Activated CD4-positive, alpha-beta memory T cell treated with anti-CD3 and anti-CD28 coated beads, Interleukin-2, amount 10 ng/mL, durations not matched to agents 7 days and 5 days (primary cell): ENCODE measurements around the gene EIF4H. TPM values are rescaled to one million over a fixed set of nuclear protein-coding genes. Genes with fewer than 3 reads are reported as not detected.
A peak's percentile ranks its signal among the peaks of the same experiment; 100 is the strongest.
"Not testable (repeated sequence)": the region's sequence is repeated elsewhere in the genome, so short reads cannot be mapped to it uniquely, and the experiment has no call there.

Experiments used
- CTCF ChIA-PET: fragments of 350-600 bp; sonication (Branson Sonifier 250); formaldehyde crosslinking; loops from one replicate; lab custom pipeline; 2021; ENCODE audit warnings: antibody characterized with exemption, inconsistent platforms; lab: Charles Lee
- POLR2A ChIA-PET: fragments of 350-600 bp; sonication (Branson Sonifier 250); formaldehyde crosslinking; loops from one replicate; lab custom pipeline; 2021; ENCODE audit warnings: antibody characterized with exemption; lab: Charles Lee
- DNase-seq: peaks from one replicate; pipeline ENCODE4 v3.0.0-alpha.2; 2020
- H3K27ac Mint-ChIP-seq: one replicate; pipeline ENCODE4 v1.8.0; 2021; ENCODE audit warnings: mild to moderate bottlenecking, mixed read lengths
- H3K27me3 Mint-ChIP-seq: one replicate; pipeline ENCODE4 v1.8.0; 2021; ENCODE audit warnings: mixed read lengths
- H3K36me3 Mint-ChIP-seq: one replicate; pipeline ENCODE4 v1.8.0; 2021; ENCODE audit warnings: low read depth, mixed read lengths
- H3K4me1 Mint-ChIP-seq: one replicate; pipeline ENCODE4 v1.8.0; 2021; ENCODE audit warnings: mixed read lengths
- H3K4me3 Mint-ChIP-seq: one replicate; pipeline ENCODE4 v1.8.0; 2021; ENCODE audit warnings: mild to moderate bottlenecking, mixed read lengths
- H3K9me3 Mint-ChIP-seq: one replicate; pipeline ENCODE4 v1.8.0; 2021; ENCODE audit warnings: mixed read lengths
- total RNA-seq, 2 experiments: library from RNA; stranded (reverse); gene quantifications; one replicate each; pipeline ENCODE4 v1.2.3, GENCODE V29; 2021

Gene EIF4H
- total RNA-seq, 2 experiments from 2014 or later, result 295 to 320 TPM

- Mint-ChIP-seq H3K9me3 (no peaks in the 10 kb centered on the region), H3K4me3 (no peak overlapping the region), H3K36me3 (peaks cover 80% of the 10 kb centered on the region), H3K27me3 (no peaks in the 10 kb centered on the region), H3K27ac (no peak overlapping the region), H3K4me1 (no peaks in the 10 kb centered on the region)
- ChIA-PET CTCF (interaction anchor here (0.7 to 5.2 kb wide), 8 partner anchors 7 to 235 kb away, joined by 3 to 39 read pairs (median 4); no protein-coding TSS in a partner anchor), POLR2A (interaction anchor here (0.7 to 2.6 kb wide), 6 partner anchors 10 to 125 kb away, joined by 3 to 12 read pairs (median 4); partner anchors contain the start of gene EIF4H)
- no peak for DNase-seq
These were observed 18.9 kb downstream of the EIF4H start for GRCh38 chr7:74193054-74193453.

GRCh38 chr7:74193913-74194312, 19.8 kb downstream of the EIF4H start:
- POLR2A ChIA-PET, result interaction anchor here (1.3 to 2.6 kb wide), 4 partner anchors 10 to 126 kb away, joined by 4 to 12 read pairs (median 6); partner anchors contain the start of gene EIF4H
- Mint-ChIP-seq H3K4me1 (no peaks in the 10 kb centered on the region), H3K4me3 (no peak overlapping the region), H3K27me3 (no peaks in the 10 kb centered on the region), H3K36me3 (peaks cover 71% of the 10 kb centered on the region), H3K9me3 (no peaks in the 10 kb centered on the region), H3K27ac (no peak overlapping the region)
- CTCF ChIA-PET, result interaction anchor here (1.5 to 5.2 kb wide), 5 partner anchors 10 to 207 kb away, joined by 3 to 39 read pairs (median 5); no protein-coding TSS in a partner anchor
- no peak for DNase-seq

- ChIA-PET POLR2A (interaction anchor here (1.3 to 2.6 kb wide), 3 partner anchors 11 to 127 kb away, joined by 4 to 12 read pairs (median 4); partner anchors contain the start of gene EIF4H), CTCF (interaction anchor here (1.5 to 5.2 kb wide), 4 partner anchors 10 to 206 kb away, joined by 3 to 39 read pairs (median 6); no protein-coding TSS in a partner anchor)
- DNase-seq, result no peak
- Mint-ChIP-seq H3K27me3 (no peaks in the 10 kb centered on the region), H3K9me3 (no peaks in the 10 kb centered on the region), H3K27ac (no peak overlapping the region), H3K4me3 (no peak overlapping the region), H3K36me3 (peaks cover 66% of the 10 kb centered on the region), H3K4me1 (no peaks in the 10 kb centered on the region)
These were observed 20.5 kb downstream of the EIF4H start for GRCh38 chr7:74194686-74195085.

- Mint-ChIP-seq H3K27ac (peak overlapping the region; percentile 24), H3K36me3 (peaks cover 60% of the 10 kb centered on the region)
- not testable (repeated sequence) for H3K9me3 Mint-ChIP-seq, H3K4me1 Mint-ChIP-seq, DNase-seq, H3K27me3 Mint-ChIP-seq, H3K4me3 Mint-ChIP-seq
- ChIA-PET CTCF (interaction anchor here (1.9 to 5.2 kb wide), 2 partner anchors 10 to 128 kb away, joined by 6 to 39 read pairs; no protein-coding TSS in a partner anchor), POLR2A (interaction anchor here (2.6 kb wide), 1 partner anchor 21 kb away, joined by 12 read pairs; the partner anchor contains the start of gene EIF4H)
These were observed 21.1 kb downstream of the EIF4H start for GRCh38 chr7:74195139-74195860.

- H3K9me3 Mint-ChIP-seq, H3K27ac Mint-ChIP-seq, CTCF ChIA-PET, H3K4me3 Mint-ChIP-seq, POLR2A ChIA-PET, H3K4me1 Mint-ChIP-seq, DNase-seq, H3K27me3 Mint-ChIP-seq: not testable (repeated sequence)
- peaks cover 54% of the 10 kb centered on the region for H3K36me3 Mint-ChIP-seq
These were observed 22.0 kb downstream of the EIF4H start for GRCh38 chr7:74195968-74196654.

- DNase-seq, result no peak
- Mint-ChIP-seq H3K27ac (no peak overlapping the region), H3K9me3 (no peaks in the 10 kb centered on the region), H3K4me1 (peaks cover under 1% of the 10 kb centered on the region), H3K36me3 (peaks cover 43% of the 10 kb centered on the region), H3K27me3 (no peaks in the 10 kb centered on the region), H3K4me3 (no peak overlapping the region)
- POLR2A ChIA-PET, result interaction anchor here (1.0 kb wide), 1 partner anchor 9 kb away, joined by 3 read pairs; no protein-coding TSS in a partner anchor
- CTCF ChIA-PET, result interaction anchor here (0.7 to 1.3 kb wide), 4 partner anchors 9 to 204 kb away, joined by 3 to 5 read pairs (median 4); no protein-coding TSS in a partner anchor
These were observed 23.4 kb downstream of the EIF4H start for GRCh38 chr7:74197449-74198124.

- peaks cover 11% of the 10 kb centered on the region for H3K4me1 Mint-ChIP-seq
- no peaks in the 10 kb centered on the region for H3K9me3 Mint-ChIP-seq
- ChIA-PET CTCF (interaction anchor here (1.0 to 1.9 kb wide), 5 partner anchors 7 to 202 kb away, joined by 3 to 9 read pairs (median 4); partner anchors contain the start of gene LAT2), POLR2A (interaction anchor here (1.4 kb wide), 1 partner anchor 24 kb away, joined by 4 read pairs; no protein-coding TSS in a partner anchor)
- peaks cover 24% of the 10 kb centered on the region for H3K36me3 Mint-ChIP-seq
- H3K27me3 Mint-ChIP-seq, result no peaks in the 10 kb centered on the region
- no peak overlapping the region for H3K27ac Mint-ChIP-seq
- no peak for DNase-seq
- no peak overlapping the region for H3K4me3 Mint-ChIP-seq
These were observed 25.6 kb downstream of the EIF4H start for GRCh38 chr7:74199551-74200355.

- Mint-ChIP-seq H3K27me3 (no peaks in the 10 kb centered on the region), H3K27ac (no peak overlapping the region)
- CTCF ChIA-PET, result interaction anchor here (1.0 to 10.6 kb wide), 5 partner anchors 10 to 198 kb away, joined by 3 to 170 read pairs (median 3); partner anchors contain the start of gene LIMK1
These were observed 28.8 kb downstream of the EIF4H start for GRCh38 chr7:74202841-74203556.

GRCh38 chr7:74203956-74204618, 29.9 kb downstream of the EIF4H start:
- Mint-ChIP-seq H3K9me3 (no peaks in the 10 kb centered on the region), H3K36me3 (peaks cover 2% of the 10 kb centered on the region), H3K27me3 (no peaks in the 10 kb centered on the region), H3K27ac (no peak overlapping the region), H3K4me3 (no peak overlapping the region), H3K4me1 (peaks cover 23% of the 10 kb centered on the region)
- ChIA-PET CTCF (interaction anchor here (0.6 to 10.6 kb wide), 5 partner anchors 11 to 197 kb away, joined by 3 to 170 read pairs (median 3); no protein-coding TSS in a partner anchor), POLR2A (no interaction called here)
- no peak for DNase-seq

More at GRCh38 chr7:74202841-74203556, 28.8 kb downstream of the EIF4H start:
- no peak overlapping the region for H3K4me3 Mint-ChIP-seq
- H3K36me3 Mint-ChIP-seq, result peaks cover 2% of the 10 kb centered on the region
- POLR2A ChIA-PET, result interaction anchor here (0.6 to 0.8 kb wide), 2 partner anchors 21 to 28 kb away, joined by 3 read pairs; no protein-coding TSS in a partner anchor
- H3K9me3 Mint-ChIP-seq, result no peaks in the 10 kb centered on the region
- peaks cover 20% of the 10 kb centered on the region for H3K4me1 Mint-ChIP-seq
- no peak for DNase-seq

- not testable (repeated sequence) for H3K4me3 Mint-ChIP-seq
- CTCF ChIA-PET, result interaction anchor here (0.7 to 10.6 kb wide), 42 partner anchors 9 to 385 kb away, joined by 3 to 170 read pairs (median 5); partner anchors contain the start of genes EIF4H and LIMK1
These were observed 31.9 kb downstream of the EIF4H start for GRCh38 chr7:74206052-74206451.

More at GRCh38 chr7:74206052-74206451, 31.9 kb downstream of the EIF4H start:
- DNase-seq, H3K36me3 Mint-ChIP-seq, H3K27ac Mint-ChIP-seq, H3K27me3 Mint-ChIP-seq, H3K9me3 Mint-ChIP-seq: not testable (repeated sequence)
- POLR2A ChIA-PET, result interaction anchor here (0.9 to 2.6 kb wide), 6 partner anchors 8 to 195 kb away, joined by 3 to 14 read pairs (median 4); partner anchors contain the start of genes EIF4H and RFC2
- H3K4me1 Mint-ChIP-seq, result peaks cover 35% of the 10 kb centered on the region
